GM10847 (cell line): Measurements from ENCODE around the gene MLLT3.

Source experiments
- POLR2A ChIP-seq: IDR thresholded peaks from 2 replicates; pipeline ENCODE4 v1.6.1; 2011; ENCODE audit not compliant: insufficient read length; ENCODE audit errors: extremely low read depth

MLLT3 gene

DNA sequence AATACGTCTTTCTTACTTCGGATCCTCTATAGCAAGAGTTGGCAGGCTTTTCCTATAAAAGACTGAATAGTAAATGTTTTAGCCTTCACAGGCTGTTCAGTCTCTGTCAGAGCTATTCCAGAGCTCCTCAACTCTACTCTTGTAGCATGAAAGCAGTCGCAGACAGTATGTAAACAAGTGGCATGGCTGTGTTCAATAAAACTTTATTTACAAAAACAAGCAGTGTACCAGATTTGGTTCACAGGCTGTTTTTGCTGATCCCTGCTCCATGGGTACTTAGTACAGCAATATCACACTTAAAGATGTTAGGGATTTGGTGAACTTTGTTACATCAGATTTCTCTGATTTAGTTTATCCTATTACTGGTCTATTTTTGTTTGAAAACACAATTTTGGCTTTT, 235.2 kb downstream of the MLLT3 start:
- no peak for TF ChIP-seq POLR2A

DNA sequence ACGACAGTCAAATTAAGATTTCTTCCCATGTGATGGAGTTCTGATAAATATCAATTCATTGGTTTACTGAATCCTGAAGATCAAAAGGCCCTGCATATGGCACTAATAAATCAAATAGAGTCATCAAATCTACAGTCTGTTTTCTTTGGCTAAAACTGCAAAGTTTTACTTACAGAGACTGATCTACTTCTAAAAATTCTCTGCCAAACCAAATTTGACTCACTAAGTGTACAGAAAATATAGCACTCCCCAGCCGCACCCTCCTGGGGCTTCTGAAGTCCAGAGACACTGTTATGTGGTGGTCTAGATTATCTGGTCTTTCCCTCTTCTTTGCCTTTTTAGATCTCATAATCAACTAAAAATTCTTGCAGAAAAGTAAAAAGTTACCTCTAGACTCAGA, 237.7 kb downstream of the MLLT3 start:
- TF ChIP-seq POLR2A, result no peak

DNA sequence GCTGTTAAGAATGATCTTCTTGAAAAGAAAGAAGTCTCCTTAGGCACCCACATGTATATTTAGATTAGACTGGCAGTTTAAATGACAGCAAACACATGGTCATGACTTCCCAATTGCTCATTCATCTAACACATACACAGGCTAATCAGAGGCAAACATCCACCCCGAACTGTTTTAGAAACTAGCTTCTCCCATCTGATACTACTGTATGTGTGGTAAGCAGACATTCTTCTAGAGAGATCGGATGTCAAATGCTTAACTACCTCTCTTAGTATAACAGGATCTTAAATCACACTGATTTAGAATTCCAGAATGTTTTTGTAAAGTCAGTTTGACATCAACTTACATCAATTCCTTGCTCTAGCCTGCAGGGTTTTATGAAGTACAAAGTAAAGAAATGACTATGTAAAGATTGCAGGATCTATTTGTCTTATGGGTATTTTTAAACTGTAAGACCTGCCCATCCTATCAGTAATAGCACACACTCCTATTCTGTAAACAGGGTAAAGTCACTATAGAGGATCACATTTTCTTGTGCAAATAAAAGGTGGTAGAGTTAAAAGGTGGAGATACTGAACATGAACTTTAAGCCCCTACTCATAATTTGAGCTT, 239.7 kb downstream of the MLLT3 start:
- TF ChIP-seq POLR2A, result no peak

DNA sequence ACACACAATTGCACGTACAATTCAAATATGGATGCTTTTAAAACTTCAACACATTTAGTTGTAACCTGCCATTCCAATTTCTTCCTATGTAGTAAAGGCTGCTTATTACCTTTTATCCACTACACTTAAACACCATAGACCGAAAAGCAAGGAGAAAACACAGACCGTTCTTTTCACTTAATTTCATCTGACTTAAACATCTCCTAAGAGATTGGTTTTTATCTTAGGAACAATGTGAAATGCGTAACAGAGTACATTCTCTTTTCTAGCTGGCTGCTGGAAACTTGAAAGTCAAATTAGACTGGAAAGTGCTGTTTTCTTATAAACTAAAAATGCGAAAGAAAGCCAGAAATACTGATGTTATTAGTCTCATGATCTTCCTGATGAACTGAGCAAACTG, 241.8 kb downstream of the MLLT3 start:
- no peak for TF ChIP-seq POLR2A

DNA sequence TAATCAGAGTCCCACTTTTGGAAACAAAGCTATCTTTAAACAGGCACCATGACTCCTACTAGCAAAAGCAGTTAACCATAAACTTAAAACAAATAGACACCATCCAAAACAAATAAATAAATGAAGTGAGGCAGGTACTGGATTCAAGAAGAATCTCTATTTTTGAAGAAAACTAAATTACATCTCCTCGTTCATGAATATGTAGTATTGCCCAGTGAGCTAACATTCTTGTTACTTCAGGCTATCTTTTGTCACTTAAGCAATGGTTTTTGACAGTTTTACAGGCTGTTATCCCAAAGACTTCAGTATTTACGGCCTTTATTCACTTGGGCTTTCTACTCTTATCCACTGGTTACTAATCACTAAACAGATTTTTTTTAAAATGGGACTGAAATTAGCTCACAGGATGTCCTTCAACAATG, 242.5 kb downstream of the MLLT3 start:
- no peak for TF ChIP-seq POLR2A

DNA sequence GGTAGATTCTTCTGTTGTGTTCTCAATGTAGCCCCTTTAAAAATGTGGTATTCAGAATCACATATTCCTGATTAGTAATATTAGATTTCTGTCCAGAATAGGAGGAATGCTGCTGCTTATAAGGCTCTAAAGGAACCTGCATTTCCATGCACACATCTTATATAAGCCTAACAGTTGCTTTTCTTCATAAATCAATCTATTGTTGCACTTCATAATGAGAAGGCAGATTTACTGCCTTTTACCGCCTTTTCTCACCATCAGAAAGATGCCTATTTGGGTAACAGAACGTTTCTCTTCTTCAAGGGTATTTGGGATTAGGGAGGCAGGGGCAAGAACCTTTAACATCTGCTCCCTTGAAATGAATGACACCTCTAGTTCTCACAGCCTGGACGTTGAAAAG, 243.4 kb downstream of the MLLT3 start:
- no peak for TF ChIP-seq POLR2A

DNA sequence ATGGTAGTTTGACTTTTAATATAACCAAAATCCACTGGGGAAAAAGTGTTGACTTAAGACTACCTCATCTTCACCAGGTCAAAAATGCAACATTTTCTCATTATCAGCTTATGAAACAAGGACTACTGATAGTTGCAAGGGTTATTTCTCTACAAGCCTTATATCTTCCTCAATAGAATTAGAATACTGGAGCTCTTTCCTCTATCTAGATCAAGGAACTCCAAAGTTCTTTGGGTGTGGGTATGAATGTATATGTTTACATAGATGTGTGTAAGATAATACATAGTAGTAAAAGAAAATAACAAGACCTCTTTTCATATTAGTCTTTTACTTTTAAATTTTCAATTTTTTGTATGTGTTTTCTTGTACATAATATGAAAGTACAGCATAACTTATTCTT, 244.5 kb downstream of the MLLT3 start:
- TF ChIP-seq POLR2A, result no peak

DNA sequence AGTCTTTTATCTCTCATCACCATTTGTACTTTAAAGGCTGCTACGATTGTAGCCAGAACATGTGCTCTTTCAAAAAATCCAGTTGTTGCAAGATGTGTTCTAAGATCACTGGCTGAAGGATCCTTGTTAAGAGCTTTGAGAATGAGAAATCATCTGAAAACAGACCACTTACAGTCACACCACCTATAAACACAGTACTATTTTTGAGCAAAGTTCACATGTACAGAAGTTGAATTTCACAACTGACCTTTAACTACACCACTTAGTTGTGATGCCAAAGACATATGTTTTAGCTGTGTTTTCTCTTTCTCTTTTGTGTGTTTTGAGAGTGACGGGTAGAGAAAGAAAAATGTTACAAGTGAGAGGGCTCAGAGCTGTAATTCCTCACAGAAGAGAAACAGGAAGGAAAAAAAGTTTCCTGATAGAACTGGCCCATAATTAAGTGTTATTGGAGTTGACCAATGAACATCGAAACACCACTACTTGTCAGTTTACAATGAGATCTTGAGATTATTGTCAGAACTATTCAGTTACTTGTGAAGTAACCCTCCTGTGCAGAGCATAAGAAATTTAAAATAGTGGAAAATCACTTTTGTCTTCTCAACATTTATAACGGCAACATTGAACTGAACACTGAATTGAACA, 245.4 kb downstream of the MLLT3 start:
- TF ChIP-seq POLR2A, result no peak

DNA sequence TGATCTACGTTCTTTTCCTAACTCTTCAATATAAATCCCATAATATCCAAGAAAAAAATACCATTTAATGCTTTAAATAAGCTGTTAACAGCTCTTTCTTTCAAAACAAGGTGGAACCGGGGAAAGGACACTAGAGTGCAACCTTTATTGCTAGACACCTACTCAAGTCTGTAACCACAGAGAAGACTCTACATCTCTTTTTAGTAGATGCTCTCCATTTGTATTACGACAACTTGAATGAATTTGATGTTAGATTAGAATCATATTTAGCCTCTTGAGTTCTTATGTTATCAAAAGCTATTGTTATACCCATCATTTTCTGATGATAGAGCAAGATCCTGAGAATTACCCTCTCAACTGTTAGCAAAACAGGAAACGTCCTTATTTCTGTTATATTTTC, 246.3 kb downstream of the MLLT3 start:
- no peak for TF ChIP-seq POLR2A

DNA sequence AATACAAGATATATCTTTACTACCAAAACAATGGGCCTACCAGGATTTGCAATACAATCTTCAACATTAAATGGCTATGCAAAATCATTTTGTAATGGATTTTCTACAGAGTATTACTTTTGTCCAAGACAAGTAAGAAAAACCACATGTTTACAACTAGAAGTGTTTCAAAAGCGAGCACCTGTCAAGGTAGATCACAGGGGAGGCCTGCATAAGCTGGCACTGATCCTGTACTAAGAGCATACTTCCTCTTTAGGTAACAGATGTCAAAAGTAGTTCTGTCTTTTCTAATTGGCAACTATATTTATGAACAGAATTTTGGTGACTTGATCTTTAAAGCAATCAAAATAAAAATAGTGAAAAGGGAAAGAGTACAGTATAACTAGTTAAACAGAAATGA, 249.0 kb downstream of the MLLT3 start:
- no peak for TF ChIP-seq POLR2A

DNA sequence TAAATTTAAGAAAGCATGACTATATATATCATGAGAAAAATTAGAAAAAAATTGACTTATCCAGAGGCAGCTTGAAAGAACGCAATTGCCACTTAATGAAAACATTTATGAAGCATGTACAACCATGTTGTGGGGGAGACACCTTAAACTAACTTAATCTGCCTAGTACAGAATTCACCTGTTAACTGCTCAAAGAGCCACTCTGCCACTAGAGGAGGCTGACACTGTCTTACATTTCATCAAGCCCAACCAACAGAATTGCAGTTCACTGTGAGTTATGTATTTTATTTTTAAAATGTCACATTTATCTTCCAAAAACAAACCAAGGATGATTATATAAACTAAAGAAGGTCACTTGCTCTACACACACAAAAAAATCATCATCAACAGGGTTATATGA, 252.9 kb downstream of the MLLT3 start:
- no peak for TF ChIP-seq POLR2A

DNA sequence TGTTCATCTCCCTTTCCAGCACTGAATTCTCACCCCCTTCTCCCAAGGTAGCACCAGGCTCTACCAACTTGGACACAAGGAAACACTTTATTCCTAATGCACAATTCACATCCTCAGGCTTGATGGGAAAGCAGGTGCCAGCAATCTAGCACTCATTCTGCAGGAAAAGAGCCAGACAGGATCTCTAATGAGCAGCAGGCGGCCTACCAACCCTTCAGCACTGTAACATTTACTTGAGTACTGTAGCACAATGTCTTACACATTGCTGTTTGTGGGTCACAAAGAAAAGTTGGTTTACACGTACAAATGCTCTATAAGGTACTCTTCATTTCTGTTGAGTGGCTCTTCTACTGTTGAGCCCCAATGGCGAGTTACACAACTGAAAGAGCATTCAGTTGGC, 254.4 kb downstream of the MLLT3 start:
- TF ChIP-seq POLR2A, result no peak

DNA sequence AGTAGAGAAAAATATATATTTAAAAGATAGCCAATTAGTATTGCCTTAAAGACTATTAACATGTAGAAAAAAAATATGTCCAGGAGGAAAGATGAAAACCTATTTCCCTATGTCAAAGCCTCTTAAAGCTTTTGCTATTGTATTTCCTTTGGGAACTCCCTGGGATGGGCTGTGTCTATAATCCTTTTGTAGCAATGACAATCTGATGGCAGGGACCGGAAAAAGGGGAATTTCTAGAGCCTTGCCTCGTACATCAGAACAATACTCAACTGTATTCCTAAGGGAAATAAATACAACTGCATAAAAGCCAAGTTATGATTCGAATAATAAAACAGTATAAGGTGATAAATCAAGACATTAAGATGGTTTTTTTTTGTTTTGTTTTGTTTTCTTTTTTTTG, 257.3 kb downstream of the MLLT3 start:
- TF ChIP-seq POLR2A, result no peak

DNA sequence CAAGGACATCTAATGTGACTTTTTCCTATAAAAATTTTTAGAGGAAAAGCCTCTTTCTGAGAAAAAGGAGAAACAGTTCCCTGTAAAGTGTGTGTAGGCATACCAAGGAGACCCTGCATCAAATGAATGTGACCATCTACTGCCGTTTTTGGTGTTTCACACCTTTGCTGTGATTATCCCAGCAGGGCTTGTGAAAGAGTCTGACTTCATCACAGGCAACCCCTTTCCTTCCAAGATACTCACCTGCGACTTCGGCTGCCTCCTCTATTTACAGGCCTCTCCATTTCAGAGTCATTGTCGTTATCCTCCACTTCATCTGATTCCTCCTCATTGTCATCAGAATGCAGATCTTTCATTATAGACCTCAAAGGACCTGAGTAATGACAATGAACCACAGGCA, 259.1 kb downstream of the MLLT3 start:
- TF ChIP-seq POLR2A, result no peak

DNA sequence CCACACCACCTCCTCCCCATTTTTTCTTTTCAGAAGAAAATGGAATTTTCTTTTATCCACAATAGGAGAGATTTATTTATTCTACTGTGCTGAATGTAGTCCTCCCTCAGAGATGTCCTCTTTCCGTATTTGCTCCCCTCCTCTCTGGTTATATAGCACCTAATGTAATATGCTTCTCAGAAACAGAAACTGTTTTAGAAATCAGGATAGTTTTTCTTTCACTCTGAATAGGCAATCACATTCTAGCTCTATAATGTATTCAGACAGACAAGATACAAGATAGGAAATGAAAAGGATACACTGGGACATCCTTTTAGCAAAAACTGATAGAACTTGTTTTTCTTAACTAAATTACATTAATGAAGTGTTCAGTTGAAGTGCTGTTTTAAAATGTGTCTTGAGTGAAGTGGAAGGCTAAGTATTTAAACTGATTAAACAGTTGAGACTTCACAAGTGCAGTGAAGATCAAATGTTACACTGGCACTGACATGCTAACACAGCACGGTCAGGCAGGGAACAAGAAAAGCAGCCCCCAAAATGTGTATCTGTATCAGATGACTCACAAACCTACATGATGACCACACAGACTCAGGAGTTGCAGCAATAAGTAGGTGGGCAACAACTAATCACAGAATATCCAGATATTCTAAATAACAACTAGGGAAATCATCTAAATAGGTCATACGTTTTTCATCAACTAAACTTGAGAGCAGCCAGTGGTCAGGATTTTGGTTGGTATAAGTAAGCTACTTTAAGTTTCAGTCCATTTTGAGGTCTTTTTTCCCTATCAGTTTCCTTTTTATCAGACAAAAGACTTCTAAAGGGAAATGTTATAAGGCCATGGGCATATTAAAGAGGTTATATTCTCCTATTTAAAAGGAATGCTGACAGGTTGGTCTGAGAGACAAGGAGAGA, 260.4 kb downstream of the MLLT3 start:
- no peak for TF ChIP-seq POLR2A

DNA sequence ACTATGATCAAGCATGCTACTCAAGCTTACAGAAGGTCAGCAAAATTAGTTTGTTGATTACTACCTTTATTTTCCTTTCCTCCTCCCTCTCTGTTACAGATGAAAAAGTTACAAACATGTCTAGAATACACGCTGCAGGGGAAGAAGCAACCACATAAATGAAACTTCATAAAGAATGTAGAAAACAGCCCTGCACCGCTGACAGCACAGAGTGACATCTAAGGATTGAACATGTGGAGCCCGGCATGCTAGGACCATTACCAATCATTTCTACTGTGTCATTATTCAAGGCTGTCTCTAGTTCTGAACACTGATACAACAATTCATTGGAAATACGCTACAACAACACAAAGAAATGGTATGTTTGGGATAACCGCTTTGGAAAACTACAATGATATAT, 261.1 kb downstream of the MLLT3 start:
- TF ChIP-seq POLR2A, result no peak
